Testis (tissue), 2 donors: ENCODE results near the gene TFPI2.

Source experiments
- CTCF ChIP-seq, 3 experiments: fragments of 450-650 bp in 2 of 3; fragments of 200-600 bp in 1 of 3; sonication (generic) in 1 of 3; IDR thresholded peaks; one replicate each; pipeline ENCODE4 v1.5.1; 2016 to 2019; ENCODE audit warnings: antibody characterized with exemption in 3 of 3, mild to moderate bottlenecking in 2 of 3, moderate library complexity in 1 of 3
- POLR2A ChIP-seq: fragments of 450-650 bp; IDR thresholded peaks from one replicate; pipeline ENCODE4 v1.6.1; 2017; ENCODE audit warnings: antibody characterized with exemption, mild to moderate bottlenecking, moderate library complexity

- TF ChIP-seq POLR2A, result no peak
- no peak for TF ChIP-seq CTCF (IDR thresholded peaks at IDR 0.05)
These were observed 53.3 kb downstream of the TFPI2 start for GRCh38 chr7:93837245-93837644.
